HG03039 (cell line): ENCODE measurements around the gene ELFN1.

Experiments used
- ATAC-seq: cut with Tn5 transposase; IDR thresholded peaks from one replicate; pipeline ENCODE4 v1.9.1; 2021; ENCODE audit warnings: mild to moderate bottlenecking, moderate library complexity; ENCODE audit not compliant: unreplicated experiment

ELFN1 gene

DNA sequence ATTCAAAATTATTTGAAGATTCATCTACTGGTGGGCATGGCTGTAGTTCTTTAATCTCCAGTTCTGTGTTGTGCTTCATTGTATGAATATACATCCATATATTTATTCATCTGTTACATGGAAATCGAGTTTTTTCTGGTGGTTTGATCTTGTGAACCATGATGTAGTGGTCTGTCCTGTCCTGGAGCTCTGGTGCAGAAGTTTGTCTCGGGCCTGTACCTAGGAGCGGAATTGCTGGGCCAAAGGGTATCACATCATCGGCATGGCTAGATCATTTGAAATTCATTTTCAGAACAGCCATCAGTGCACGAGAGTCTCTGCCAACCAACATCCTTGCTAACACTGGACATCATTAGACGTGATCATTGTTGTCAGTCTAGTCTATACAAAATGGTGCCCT is 107.0 kb downstream of the ELFN1 start:
- ATAC-seq, result no peak

GRCh38 chr7:1779445-1779844 is 109.4 kb downstream of the ELFN1 start:
- ATAC-seq, result no peak

GRCh38 chr7:1781369-1781768 is 111.3 kb downstream of the ELFN1 start:
- ATAC-seq, result no peak

DNA sequence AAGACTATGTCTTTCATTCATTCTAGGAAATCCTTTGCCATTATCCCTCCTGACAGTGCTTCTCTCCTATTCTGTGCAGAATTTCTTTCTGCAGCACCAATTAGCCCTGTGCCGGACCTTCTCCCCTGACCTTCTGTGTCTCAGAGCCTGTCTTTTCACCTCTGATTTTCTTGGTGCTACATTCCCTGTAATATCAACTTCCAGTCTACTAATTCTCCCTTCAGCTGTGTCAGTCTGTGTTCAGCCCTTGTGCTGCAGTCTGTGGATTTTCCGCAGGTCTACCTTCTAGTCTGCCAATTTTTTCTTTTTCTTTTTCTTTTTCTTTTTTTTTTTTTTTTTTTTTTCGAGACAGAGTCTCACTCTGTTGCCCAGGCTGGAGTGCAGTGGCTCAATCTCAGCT is 115.8 kb downstream of the ELFN1 start:
- no peak for ATAC-seq

GRCh38 chr7:1787241-1787640 is 117.2 kb downstream of the ELFN1 start:
- ATAC-seq, result no peak

- no peak for ATAC-seq
Observed at GRCh38 chr7:1787681-1788235, 117.7 kb downstream of the ELFN1 start.

- ATAC-seq, result no peak
Observed at GRCh38 chr7:1794888-1795542, 124.9 kb downstream of the ELFN1 start.
